AG09319 (cell line): ENCODE results near the gene PRKAG2.

Experiments used
- DNase-seq: peaks from one replicate; pipeline ENCODE4 v3.0.0-alpha.2; 2010; ENCODE audit warnings: low read depth; ENCODE audit errors: extremely low read depth
- CTCF ChIP-seq: IDR thresholded peaks from 2 replicates; pipeline ENCODE4 v1.5.1; 2011; ENCODE audit warnings: low read depth, mild to moderate bottlenecking, inconsistent platforms, low read length, moderate library complexity

PRKAG2 gene

GRCh38 chr7:151729521-151729921 is 147.4 kb downstream of the PRKAG2 start:
- DNase-seq = no peak
- TF ChIP-seq CTCF = no peak

- DNase-seq = no peak
- no peak for TF ChIP-seq CTCF
These were observed 148.2 kb downstream of the PRKAG2 start for GRCh38 chr7:151728746-151729145.

- no peak for DNase-seq
- TF ChIP-seq CTCF = no peak
These were observed 148.6 kb downstream of the PRKAG2 start for GRCh38 chr7:151728286-151728660.

GRCh38 chr7:151727579-151728285 is 149.2 kb downstream of the PRKAG2 start:
- DNase-seq = peak; percentile 87
- TF ChIP-seq CTCF = peak; percentile 6; the same call in 1 of the 2 replicates

GRCh38 chr7:151726652-151727578 is 150.0 kb downstream of the PRKAG2 start:
- TF ChIP-seq CTCF = no peak
- no peak for DNase-seq

GRCh38 chr7:151725844-151726651 is 150.9 kb downstream of the PRKAG2 start:
- TF ChIP-seq CTCF = no peak
- no peak for DNase-seq
